Fibroblast of lung (primary cell): ENCODE measurements around the gene FAM216A.

ENCODE experiments used
- CTCF ChIP-seq, 2 donors: IDR thresholded peaks in 1 of 2; conservative IDR thresholded peaks in 1 of 2; 1 replicate in 1 of 2; 2 replicates in 1 of 2; pipeline ENCODE4 v1.5.1; 2011 to 2012; ENCODE audit warnings: low read length in 2 of 2, control low read depth in 1 of 2, inconsistent platforms in 1 of 2, low read depth in 1 of 2, mild to moderate bottlenecking in 1 of 2
- EZH2 ChIP-seq: IDR thresholded peaks from 2 replicates; pipeline ENCODE4 v1.5.1; 2012; ENCODE audit warnings: low read length, control low read depth, mild to moderate bottlenecking; ENCODE audit errors: missing control alignments

- TF ChIP-seq CTCF (conservative IDR thresholded peaks at IDR 0.05 in 1 of 2, IDR thresholded peaks at IDR 0.05 in 1 of 2; ENCODE audit: low read depth in 1 of 2, low read length in 2 of 2) = no peak
- TF ChIP-seq EZH2 = no peak
Observed at GRCh38 chr12:110465024-110465423, 3.6 kb upstream of the FAM216A start.
